Non-pigmented ciliary epithelial cell (primary cell): ENCODE results near the gene NADSYN1.

Experiments used
- DNase-seq: peaks from one replicate; pipeline ENCODE4 v3.0.0-alpha.2; 2010; ENCODE audit warnings: low read depth

The NADSYN1 gene

GRCh38 chr11:71474141-71474770 is 21.3 kb downstream of the NADSYN1 start:
- no peak for DNase-seq

GRCh38 chr11:71474771-71475483 is 21.9 kb downstream of the NADSYN1 start:
- DNase-seq = no peak

DNA sequence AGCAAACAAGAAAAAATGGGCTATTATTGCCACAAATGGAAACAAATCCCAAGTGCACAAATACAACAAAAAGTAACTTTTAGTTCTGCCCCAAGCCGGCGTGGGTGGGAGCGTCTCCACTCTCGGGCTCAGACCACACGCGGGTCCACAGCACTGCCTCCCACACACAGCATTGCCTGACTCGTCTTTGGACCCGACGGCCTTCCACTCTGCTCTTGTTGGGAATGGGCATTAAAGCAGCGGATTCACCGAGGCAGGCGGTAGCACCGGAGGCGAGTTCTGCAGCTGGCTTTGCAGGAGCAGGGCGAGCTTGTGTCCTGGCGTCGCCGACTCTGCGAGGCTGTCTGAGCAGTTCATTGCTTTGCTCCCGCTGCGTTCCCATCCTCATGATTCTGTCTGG is 23.0 kb downstream of the NADSYN1 start:
- DNase-seq = no peak

DNA sequence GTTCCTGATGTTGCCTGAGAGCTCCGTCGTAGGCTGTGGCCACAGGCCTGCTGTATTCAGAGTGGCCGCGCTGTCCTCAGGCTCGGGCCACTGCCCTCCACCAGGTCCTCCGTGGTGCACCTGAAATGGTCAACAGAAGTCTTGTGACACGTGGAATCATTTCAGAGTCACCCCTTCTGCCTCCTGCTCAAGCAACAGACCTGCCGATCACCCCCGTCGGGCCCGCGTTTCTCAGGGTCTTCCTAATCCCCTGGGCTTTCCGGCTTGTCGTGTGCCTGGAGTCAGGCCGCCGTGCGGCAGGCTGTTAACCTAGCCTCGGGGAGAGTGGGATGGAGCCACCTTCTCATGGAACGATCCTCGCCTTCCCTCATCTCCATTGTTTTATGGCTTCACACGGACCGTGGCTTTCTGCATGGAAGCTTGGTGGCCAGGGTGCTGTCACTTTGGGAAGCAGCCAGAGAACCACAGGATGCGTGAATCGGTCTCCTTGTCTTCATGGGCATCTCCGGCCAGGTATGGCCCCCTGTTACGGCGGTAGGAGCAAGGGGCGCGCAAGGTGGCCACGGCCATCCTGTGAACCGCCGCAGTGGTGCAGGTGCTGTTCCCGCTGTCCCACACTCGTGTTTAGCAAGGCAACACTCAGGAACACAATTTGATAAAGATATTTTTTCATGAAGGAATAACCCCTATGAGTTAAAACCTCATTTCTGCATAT is 24.1 kb downstream of the NADSYN1 start:
- no peak for DNase-seq

GRCh38 chr11:71477641-71478527 is 24.9 kb downstream of the NADSYN1 start:
- no peak for DNase-seq

GRCh38 chr11:71478528-71478840 is 25.5 kb downstream of the NADSYN1 start:
- no peak for DNase-seq

DNA sequence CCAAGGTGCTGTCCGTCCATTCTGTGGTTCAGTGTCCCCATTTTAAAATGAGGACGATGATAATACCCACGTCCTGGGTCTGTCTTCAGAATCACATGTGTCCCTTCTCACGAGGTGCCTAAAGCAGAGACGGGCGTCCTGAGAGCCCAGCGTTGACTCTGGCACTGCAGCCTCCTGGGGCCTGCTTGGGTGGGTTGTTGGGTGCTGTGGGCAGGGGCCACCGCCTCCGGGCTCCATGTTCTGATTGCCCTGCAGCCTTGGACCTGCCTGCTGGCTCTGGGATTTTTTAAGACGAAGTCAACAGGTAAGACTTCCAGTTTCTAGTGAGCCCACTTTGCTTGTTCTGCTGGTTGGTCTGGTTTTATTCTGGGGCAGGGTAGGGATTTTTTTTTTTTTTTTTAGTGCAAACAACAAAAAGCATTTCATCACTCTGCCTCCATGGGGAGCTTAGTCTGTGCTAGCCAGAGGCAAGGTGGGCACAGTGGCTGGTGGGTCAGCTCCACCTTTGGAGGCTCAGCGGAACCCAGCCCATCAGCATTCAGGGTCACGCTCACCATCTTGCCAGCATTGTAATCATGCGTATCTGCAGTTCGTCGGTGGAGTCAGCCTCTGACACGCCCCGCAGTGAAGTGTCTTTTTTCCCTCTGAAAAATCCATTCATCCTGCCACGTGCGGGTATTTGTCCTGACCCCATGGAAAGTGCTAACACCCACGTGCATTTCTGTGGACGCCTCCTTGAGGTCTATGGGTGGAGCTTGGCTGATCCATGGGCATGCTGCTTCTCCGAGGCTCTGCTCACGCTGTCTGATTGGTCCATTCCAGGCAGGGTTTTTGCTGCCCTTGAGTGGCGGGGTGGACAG is 28.3 kb downstream of the NADSYN1 start:
- no peak for DNase-seq

- no peak for DNase-seq
Observed at GRCh38 chr11:71482216-71482615, 29.2 kb downstream of the NADSYN1 start.

DNA sequence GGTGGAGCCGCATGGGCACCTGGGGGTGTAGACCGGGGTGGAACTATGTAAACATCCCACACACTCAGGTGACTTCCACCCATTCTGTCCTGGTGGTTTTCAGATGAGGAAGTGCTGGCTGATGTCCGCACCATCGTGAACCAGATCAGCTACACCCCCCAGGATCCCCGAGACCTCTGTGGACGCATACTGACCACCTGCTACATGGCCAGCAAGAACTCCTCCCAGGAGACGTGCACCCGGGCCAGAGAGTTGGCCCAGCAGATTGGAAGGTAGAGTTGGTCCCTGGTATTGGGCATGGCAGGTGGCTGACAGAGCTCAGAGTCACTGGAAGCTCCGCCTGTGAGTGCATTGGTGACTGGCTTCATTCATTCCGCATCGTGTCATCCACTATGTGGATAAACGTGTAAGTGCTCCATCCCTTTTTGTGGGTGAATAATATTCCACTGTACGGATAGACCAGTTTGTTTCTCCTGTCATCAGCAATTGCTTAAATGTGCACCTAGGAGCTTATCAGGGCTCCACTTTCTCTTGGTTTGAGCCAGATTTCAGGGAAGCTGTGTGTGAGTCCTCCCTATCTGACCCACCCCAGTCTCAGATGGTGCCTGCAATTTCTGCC is 29.9 kb downstream of the NADSYN1 start:
- DNase-seq = no peak

- DNase-seq = no peak
Observed at GRCh38 chr11:71483692-71484091, 30.7 kb downstream of the NADSYN1 start.

DNA sequence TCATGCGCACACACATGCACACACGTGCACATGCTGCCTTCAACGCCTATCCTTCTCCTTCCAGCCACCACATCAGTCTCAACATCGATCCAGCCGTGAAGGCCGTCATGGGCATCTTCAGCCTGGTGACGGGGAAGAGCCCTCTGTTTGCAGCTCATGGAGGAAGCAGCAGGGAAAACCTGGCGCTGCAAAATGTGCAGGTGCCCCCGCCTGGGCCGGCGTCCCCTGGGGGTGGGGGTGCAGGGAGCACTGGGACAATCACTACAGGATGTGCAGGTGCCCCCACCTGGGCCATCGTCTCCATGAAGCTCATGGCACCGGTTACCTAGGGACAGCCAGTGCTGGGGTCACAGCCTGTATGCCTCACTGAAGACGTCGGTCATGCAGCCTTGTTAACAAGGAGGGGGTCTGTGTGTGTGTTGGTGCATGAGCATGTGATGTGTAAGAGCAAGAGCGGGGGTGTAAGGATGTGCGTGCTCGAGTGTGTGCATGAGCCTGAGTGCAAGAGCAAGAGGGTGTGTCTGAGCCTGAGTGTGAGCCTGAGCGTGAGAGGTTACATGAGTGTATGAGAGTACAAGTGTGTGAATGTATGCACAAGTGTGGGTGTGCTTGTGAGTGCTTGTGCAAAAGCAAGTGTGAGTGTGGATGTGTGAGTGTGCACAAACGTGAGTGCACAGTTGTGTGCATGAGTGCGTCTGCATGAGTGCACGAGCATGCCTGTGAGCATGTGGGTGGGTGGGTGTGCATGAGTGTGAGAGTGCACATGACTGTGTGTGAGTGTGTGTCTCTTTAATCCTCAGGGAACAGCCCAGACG is 31.5 kb downstream of the NADSYN1 start:
- no peak for DNase-seq

DNA sequence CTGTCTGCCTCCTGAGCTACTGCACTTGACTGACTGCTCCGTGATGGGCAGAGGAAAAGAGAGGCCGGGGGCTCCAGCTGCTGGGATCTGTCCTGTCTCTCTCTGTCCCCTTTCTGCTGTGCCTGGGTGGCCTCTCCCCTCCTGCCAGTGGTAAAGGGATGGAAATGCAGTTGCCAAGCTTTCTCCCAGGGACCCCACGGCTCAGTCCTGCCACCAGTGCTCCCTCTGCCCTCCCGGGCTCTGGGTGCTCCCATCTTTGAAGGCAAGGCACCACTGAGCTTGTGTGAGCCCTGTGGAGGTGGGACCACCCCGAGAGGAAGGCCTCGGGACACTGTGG is 32.0 kb downstream of the NADSYN1 start:
- no peak for DNase-seq

- no peak for DNase-seq
Observed at GRCh38 chr11:71485466-71485865, 32.5 kb downstream of the NADSYN1 start.

DNA sequence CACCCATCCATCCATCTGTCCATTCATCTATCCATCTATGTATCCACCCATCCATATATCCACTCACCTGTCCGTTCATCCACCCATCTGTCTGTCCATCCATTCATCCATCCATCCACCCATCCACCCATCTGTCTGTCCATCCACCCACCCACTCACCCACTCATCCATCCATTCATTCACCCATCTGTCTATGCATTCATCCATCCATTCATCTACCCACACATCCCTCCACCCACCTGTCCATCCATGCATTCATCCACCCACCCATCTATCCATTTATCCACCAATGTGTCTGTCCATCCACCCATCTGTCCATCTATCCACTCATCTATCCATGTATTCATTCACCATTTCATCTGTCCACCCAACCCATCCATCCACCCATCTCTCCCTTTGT is 33.3 kb downstream of the NADSYN1 start:
- no peak for DNase-seq

DNA sequence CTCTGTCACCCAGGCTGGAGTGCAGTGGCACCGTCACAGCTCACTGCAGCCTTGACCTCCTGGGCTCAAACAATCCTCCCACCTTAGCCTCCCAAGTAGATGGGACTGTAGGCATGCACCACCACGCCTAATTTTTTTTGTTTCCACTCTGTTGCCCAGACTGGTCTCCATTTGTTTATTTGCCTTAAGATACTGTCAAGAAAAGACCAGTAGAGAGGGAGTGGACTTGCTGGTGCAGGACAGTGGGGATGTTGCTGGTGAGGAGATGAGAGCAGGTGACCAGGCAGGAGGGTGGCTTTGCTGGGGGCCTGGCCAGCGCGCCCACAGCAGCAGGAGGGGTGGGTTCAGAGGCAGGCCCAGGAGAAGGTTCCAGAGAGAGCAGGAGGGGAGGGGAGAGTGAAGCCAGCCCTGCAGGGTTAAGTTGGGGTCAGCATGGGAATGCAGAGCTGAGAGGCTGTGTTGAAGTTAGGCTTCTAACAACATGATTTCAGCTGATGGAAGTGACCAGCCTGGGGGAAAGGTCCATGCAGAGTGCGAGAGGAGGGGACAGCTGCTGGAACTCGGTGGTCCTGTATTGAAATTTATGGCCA is 35.8 kb downstream of the NADSYN1 start:
- DNase-seq = no peak

DNA sequence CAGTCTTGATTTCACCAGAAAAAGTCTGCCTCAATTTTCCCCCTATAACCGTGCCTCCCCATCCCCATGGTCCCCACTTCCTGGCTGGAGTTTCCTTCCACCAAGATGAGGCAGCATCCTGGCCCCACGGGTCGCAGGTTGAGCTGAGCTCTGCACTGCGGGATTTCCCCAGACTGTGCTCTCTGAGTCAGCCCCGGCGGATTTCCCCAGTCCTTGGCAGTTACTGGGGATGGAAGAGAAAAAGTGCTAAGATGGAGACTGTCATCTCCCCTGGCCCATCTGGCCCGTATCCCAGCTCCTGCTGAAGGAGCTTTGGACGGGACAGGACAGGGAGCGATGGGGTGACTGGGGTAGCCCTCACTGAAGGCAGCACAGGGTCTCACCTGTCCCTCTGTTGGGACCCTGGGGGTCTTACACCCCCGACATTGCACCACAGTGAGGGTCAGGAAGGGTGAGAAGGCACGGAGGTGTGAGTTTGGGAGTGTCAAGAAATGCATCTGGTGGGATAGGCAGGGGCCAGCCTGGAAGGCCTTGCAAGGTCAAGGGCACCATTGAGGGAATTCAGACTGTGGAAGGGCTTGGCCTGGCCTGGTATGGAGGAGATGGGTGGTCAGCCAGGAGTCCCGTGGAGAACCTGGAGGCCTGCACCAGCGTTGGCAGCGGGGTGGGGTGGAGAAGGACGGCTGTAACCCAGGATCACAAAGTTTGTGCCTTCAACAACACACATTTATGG is 36.5 kb downstream of the NADSYN1 start:
- peak; percentile 22 for DNase-seq

- no peak for DNase-seq
Observed at GRCh38 chr11:71490044-71490730, 37.2 kb downstream of the NADSYN1 start.

DNA sequence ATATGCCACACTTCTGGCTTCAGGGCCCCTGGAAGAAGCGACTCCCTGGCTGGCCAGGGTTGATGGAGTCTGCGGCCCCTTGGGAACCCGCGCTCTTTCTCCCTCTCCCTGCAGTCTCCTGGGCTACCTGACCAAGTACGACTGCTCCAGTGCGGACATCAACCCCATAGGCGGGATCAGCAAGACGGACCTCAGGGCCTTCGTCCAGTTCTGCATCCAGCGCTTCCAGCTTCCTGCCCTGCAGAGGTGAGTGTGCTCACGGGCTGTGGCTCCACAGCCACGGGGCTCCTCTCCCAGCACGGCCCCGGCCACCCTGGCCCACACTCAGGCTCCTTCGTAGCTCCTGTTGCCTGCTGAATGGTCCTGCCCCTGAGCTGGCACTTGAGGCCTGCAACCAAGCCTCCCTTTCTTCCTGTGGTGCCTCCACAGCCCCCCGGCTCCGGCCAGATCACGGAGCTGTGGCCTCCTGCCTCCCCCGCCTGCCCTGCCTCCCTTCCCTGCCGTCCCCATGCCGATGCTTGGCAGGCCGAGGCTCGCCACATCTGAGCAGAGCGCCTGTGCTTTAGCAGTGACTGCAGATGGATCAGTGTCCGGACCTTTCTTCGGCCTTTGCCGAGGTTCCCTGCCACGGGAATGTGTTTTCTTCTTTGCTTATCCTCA is 37.9 kb downstream of the NADSYN1 start:
- no peak for DNase-seq
